HepG2 (cell line): ENCODE data around the gene ATP2A2. TPM values are rescaled to one million over a fixed set of nuclear protein-coding genes. Genes with fewer than 3 reads are reported as not detected.

ENCODE experiments used
- AKNA ChIP-seq: sonication (generic); formaldehyde crosslinking; IDR thresholded peaks from 2 replicates; pipeline ENCODE4 v1.4.0; 2020; ENCODE audit warnings: missing genetic modification reagents, borderline replicate concordance
- BRD4 ChIP-seq: sonication (generic); formaldehyde crosslinking; IDR thresholded peaks from 2 replicates; pipeline ENCODE4 v1.4.0; 2020; ENCODE audit warnings: missing genetic modification reagents
- CAMTA2 ChIP-seq: sonication (generic); formaldehyde crosslinking; IDR thresholded peaks from 2 replicates; pipeline ENCODE4 v1.4.0; 2020; ENCODE audit warnings: mild to moderate bottlenecking, missing genetic modification reagents, borderline replicate concordance
- DNMT1 ChIP-seq: sonication (generic); formaldehyde crosslinking; IDR thresholded peaks from 2 replicates; pipeline ENCODE4 v1.5.1; 2020; ENCODE audit warnings: mild to moderate bottlenecking, missing genetic modification reagents
- DR1 ChIP-seq: sonication (generic); formaldehyde crosslinking; IDR thresholded peaks from 2 replicates; pipeline ENCODE4 v1.8.0; 2021; ENCODE audit warnings: mild to moderate bottlenecking, missing genetic modification reagents, inconsistent platforms
- FOXP1 ChIP-seq, 2 experiments: fragments of 450-650 bp in 1 of 2; IDR thresholded peaks; 2 replicates each; pipeline ENCODE4 v1.6.1; 2017 to 2018; ENCODE audit warnings: antibody characterized with exemption in 1 of 2
- HNF4A ChIP-seq: sonication (generic); formaldehyde crosslinking; IDR thresholded peaks from 2 replicates; pipeline ENCODE4 v1.4.0; 2020; ENCODE audit warnings: missing genetic modification reagents
- NCOR1 ChIP-seq: fragments of 200-600 bp; sonication (generic); IDR thresholded peaks from 2 replicates; pipeline ENCODE4 v1.7.0; 2017; ENCODE audit warnings: antibody characterized with exemption, low read length, borderline replicate concordance
- NR2F2 ChIP-seq: IDR thresholded peaks from 2 replicates; pipeline ENCODE4 v1.6.1; 2012; ENCODE audit warnings: low read depth, inconsistent platforms, borderline replicate concordance
- NRL ChIP-seq: sonication (generic); formaldehyde crosslinking; IDR thresholded peaks from 2 replicates; pipeline ENCODE4 v1.5.0; 2020; ENCODE audit warnings: missing genetic modification reagents, mild to moderate bottlenecking, moderate library complexity, borderline replicate concordance
- TFDP2 ChIP-seq: sonication (generic); formaldehyde crosslinking; IDR thresholded peaks from 2 replicates; pipeline ENCODE4 v1.4.0; 2020; ENCODE audit warnings: missing genetic modification reagents
- ZNF280D ChIP-seq: sonication (generic); formaldehyde crosslinking; IDR thresholded peaks from 2 replicates; pipeline ENCODE4 v1.5.1; 2020; ENCODE audit warnings: mild to moderate bottlenecking, missing genetic modification reagents
- ZNF501 ChIP-seq: sonication (generic); formaldehyde crosslinking; IDR thresholded peaks from 2 replicates; pipeline ENCODE4 v1.5.1; 2020; ENCODE audit warnings: mild to moderate bottlenecking, moderate library complexity, missing genetic modification reagents
- ZNF607 ChIP-seq: sonication (generic); formaldehyde crosslinking; IDR thresholded peaks from 2 replicates; pipeline ENCODE4 v1.5.1; 2020; ENCODE audit warnings: missing genetic modification reagents, mild to moderate bottlenecking, borderline replicate concordance
- ZNF7 ChIP-seq: IDR thresholded peaks from 2 replicates; pipeline ENCODE4 v1.6.1; 2016; ENCODE audit warnings: missing biosample characterization, missing genetic modification reagents
- ZNF720 ChIP-seq: sonication (generic); formaldehyde crosslinking; IDR thresholded peaks from 2 replicates; pipeline ENCODE4 v1.4.0; 2020; ENCODE audit warnings: missing genetic modification reagents
- ZXDC ChIP-seq: sonication (generic); formaldehyde crosslinking; IDR thresholded peaks from 2 replicates; pipeline ENCODE4 v1.5.0; 2020; ENCODE audit warnings: mild to moderate bottlenecking, missing genetic modification reagents
- polyA plus RNA-seq, 8 experiments: library from polyadenylated mRNA; depleted of rRNA in 3 of 8; stranded (reverse) in 7 of 8; unstranded in 1 of 8; fragments of >200 nt; fragmentation: Illumina TruSeq in 4 of 8; extraction: Trizol in 4 of 8; gene quantifications; 2 replicates each; pipeline versions ENCODE4 v1.2.1 to v1.2.3, GENCODE V29; 2011 to 2016; ENCODE audit warnings: low read depth in 4 of 8, missing spikeins in 1 of 8, mixed read lengths in 1 of 8; ENCODE audit not compliant: insufficient read depth in 1 of 8
- total RNA-seq, 5 experiments: library from RNA; depleted of rRNA; stranded (reverse); fragments of >200 nt; fragmentation: Illumina TruSeq; extraction: Trizol; gene quantifications; 2 replicates each; pipeline ENCODE4 v1.2.3, GENCODE V29; 2016; ENCODE audit warnings: low read depth in 1 of 5

ATP2A2 gene
- total and polyA plus RNA-seq, 2 of the 13 experiments (the other 11 are each of a cell fraction or from before 2014, with no cell fraction given), result 35.4 to 85.5 TPM

GRCh38 chr12:110247340-110248095, 33.5 kb upstream of the ATP2A2 start (continued):
- TF ChIP-seq AKNA (no peak), TFDP2 (CRISPR knock-in tag) (0 out of 2 replicates have a peak, but pooled peaks have one; percentile 14), NRL (CRISPR knock-in tag) (peak; percentile 89), DR1 (CRISPR knock-in tag) (no peak; the same call in 1 of the 2 replicates), ZXDC (CRISPR knock-in tag) (no peak), ZNF7 (CRISPR knock-in tag) (no peak), NCOR1 (peak; percentile 72; the same call in 1 of the 2 replicates), BRD4 (peak; percentile 75; the same call in 1 of the 2 replicates), HNF4A (CRISPR knock-in tag) (peak; percentile 92), FOXP1 (IDR thresholded peaks at IDR 0.05) (no peak), FOXP1 (CRISPR knock-in tag; IDR thresholded peaks at IDR 0.05) (peak; percentile 44), ZNF280D (CRISPR knock-in tag) (peak; percentile 65; the same call in 1 of the 2 replicates), ZNF501 (peak; percentile 75), ZNF607 (CRISPR knock-in tag) (peak; percentile 82; the same call in 1 of the 2 replicates), ZNF720 (no peak), CAMTA2 (CRISPR knock-in tag) (no peak), NR2F2 (peak; percentile 37; the same call in 1 of the 2 replicates), DNMT1 (CRISPR knock-in tag) (no peak)
